HG03280 (cell line): ENCODE data around the gene MAGEB2.
A peak's percentile ranks its signal among the peaks of the same experiment; 100 is the strongest.
"Not testable (repeated sequence)": the region's sequence is repeated elsewhere in the genome, so short reads cannot be mapped to it uniquely, and the experiment has no call there.

Experiments
- ATAC-seq: cut with Tn5 transposase; IDR thresholded peaks from one replicate; pipeline ENCODE4 v1.9.1; 2021; ENCODE audit warnings: mild to moderate bottlenecking, moderate library complexity; ENCODE audit not compliant: unreplicated experiment

The MAGEB2 gene

DNA sequence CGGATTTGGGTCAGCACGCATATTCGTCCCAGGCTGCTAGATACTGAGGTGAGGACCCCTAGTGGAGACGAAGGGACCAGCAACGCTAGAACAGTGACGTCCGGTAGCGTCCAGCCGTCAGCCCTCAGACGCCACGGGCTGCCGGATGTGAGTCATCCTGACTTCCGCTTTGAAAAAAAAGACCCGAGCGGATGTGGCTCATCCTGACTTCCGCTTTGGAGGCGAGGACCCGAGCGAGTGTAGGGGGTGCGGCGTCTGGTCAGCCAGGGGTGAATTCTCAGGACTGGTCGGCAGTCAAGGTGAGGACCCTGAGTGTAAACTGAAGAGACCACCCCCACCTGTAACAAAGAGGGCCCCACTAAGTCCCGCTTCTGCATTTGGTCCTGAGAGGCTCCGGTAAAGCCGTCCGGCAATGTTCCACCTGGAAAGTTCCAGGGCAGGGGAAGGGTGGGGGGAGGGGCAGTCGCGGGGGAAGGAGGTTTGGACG is at the start of gene MAGEB2:
TSS of gene MAGEB2 (plus strand) at position 207 of the 487 bp plus-strand sequence. CDS start 3,018 bp downstream, outside the sequence.
- ATAC-seq, result no peak

- ATAC-seq, result no peak
Observed at GRCh38 chrX:30170900-30171299, 44.5 kb upstream of the MAGEB2 start.

DNA sequence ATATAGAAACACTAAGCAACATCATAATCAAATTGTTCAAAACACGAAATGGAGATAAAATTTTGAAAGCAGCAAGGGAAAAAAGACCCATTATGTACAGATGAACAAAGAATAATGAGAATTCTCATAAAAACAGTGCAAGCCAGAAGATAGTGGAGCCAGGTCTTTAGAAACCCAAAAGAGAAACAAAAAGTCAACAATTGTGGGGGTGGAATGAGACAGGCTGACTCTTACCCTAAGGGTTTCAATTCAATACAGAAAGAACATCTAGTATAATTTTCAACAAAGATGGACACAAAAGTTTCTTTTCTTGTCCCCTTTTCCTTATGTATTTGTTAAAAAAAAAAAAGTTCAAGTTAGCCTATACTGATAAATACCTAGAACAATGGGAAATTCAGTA is 34.0 kb upstream of the MAGEB2 start:
- ATAC-seq, result peak; percentile 70

DNA sequence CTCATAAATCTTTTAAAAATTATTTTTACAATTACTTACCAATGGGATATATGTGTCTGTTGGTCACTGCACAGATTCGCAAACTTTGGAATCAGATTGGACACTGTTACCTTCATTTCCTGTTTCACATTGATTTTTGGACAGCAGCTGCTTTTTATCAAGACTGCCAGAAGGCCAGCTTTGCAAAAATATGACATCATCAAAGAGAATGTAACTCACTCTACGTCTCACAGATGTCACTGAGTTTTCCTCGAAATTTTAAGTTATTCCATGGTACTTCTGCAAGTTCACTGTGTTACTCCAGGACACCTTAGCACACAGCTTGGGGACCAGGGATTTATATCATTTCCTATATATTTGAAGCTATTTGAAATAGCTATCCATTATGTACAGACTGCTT is 31.8 kb upstream of the MAGEB2 start:
- no peak for ATAC-seq

DNA sequence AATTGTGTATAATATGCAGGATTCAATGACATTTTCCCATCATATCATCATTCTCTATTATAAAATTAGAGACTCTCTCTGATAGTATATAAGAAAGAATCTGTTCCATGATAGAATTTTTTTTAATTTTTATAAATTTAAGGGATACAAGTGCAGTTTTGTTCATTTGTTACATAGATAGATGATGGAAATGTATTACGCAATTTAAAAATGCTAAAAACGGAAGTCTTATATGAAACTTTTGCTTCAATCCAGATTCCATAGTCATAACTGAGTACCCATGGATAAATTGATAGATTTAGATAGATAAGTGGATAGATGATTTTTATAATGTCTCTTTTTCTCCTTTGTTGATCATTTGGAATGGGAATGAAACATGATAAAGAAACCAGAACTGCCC is 24.9 kb upstream of the MAGEB2 start:
- no peak for ATAC-seq

DNA sequence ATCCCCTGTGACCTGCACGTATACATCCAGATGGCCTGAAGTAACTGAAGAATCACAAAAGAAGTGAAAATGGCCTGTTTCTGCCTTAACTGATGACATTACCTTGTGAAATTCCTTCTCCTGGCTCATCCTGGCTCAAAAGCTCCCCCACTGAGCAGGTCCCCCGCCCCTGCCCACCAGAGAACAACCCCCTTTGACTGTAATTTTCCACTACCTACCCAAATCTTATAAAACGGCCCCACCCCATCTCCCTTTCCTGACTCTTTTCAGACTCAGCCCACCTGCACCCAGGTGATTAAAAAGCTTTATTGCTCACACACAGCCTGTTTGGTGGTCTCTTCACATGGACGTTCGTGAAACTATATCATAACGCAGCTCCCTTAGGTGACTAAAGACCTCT is 21.5 kb upstream of the MAGEB2 start:
- not testable (repeated sequence) for ATAC-seq

DNA sequence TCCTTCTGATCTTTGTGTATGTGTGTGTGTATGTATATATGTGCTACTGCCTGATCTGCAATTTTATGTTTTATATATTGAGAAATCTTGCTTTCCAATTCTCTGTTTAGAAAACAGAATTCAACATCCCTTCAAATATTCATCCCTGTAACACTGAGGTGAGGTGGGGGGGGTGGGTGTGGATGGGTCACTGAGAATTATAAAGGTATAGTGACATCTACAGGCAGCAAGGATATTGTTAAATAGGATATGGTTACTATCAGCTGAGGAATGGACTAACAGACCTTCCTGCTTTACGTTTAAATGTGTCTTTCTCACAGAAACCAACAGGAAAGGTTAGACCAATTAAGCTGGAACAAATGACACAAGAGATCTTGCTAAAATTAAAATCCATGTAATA is 19.0 kb upstream of the MAGEB2 start:
- no peak for ATAC-seq

- ATAC-seq, result no peak
Observed at GRCh38 chrX:30212172-30212571, 3.2 kb upstream of the MAGEB2 start.

GRCh38 chrX:30217465-30217864 is 2.1 kb downstream of the MAGEB2 start:
- no peak for ATAC-seq

DNA sequence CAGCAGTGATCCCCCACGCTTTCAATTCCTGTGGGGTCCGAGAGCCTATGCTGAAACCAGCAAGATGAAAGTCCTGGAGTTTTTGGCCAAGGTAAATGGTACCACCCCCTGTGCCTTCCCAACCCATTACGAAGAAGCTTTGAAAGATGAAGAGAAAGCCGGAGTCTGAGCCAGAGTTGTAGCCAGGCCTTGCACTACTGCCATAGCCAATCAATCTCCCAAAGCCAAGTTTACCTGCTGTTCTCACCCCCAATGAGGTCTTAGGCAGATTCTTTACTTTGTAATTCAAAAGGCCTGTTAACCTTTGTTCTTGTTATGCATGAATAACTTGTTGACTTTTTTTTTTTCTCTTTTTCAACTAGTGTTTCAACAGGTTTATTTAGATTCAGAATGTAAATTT is 4.0 kb downstream of the MAGEB2 start:
- ATAC-seq, result no peak

DNA sequence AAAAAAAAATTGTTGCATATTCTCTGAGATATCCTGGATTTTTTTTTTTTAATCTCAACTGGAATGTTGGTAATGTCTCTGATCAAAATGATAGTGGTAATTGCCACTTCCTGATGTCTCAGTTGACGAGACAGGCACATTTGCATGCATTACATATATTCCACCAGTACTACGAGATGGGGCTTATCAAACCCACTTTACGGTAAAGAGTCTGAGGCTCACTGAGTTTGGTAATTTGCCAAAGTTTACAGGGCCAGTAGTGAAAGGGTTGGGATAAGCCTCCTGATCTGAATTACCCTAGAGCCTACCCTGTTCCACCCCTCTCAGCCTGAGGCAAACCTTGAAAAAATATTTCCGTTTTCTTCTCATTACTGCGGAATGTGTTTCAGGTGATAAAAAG is 5.3 kb downstream of the MAGEB2 start:
- ATAC-seq, result no peak

DNA sequence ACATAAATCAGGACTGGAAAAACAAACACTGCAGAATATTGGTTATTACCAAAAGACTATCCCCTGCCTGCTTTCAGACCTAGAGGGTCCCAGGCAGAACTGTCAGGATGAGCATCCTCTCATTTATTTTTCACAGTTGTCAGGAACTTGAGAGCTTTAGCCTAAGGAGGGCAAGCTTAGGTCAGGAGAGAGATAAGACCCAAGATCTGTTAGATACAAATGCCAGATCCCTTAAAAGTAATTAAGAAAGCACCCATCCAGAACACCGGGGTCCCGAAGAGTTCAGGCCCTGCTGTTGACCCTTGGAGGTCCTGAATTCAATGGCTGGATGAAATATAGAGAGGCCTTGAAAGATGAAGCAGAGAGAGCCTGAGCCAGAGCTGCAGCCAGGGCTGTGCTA is 9.2 kb downstream of the MAGEB2 start:
- ATAC-seq, result no peak

DNA sequence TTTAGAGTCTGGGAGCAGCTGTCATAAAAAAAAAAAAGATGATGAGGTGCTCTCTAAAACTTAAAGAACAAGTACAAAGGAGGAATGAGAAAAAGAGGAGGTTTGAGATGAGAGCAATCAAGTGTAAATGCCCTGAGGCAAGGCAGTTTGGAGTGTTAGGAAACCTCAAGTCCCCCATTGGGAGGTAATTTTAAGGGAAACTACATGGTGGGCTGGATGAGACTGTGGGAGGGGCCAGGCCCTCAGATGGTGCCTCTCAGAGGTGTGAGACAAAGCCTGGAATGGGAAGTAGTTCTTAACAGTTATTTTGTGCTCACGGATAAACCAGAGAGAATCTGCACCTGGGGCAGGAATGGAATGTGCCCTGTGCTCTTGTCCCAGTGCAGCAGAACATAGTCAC is 13.2 kb downstream of the MAGEB2 start:
- no peak for ATAC-seq

- ATAC-seq, result no peak
Observed at GRCh38 chrX:30230395-30230794, 15.0 kb downstream of the MAGEB2 start, which contains the start of gene MAGEB3. Gene MAGEB3, plus strand, starts transcription at chrX:30230657. Its CDS starts 5,268 bp downstream, at chrX:30235925.

GRCh38 chrX:30241724-30242415 is 26.5 kb downstream of the MAGEB2 start, which contains the start of gene MAGEB4:
Gene MAGEB4, plus strand, starts transcription at chrX:30242000. Its CDS starts 136 bp downstream, at chrX:30242136.
- ATAC-seq, result no peak

- no peak for ATAC-seq
Observed at GRCh38 chrX:30246769-30247489, 31.6 kb downstream of the MAGEB2 start, which contains the start of gene MAGEB1. Gene MAGEB1, plus strand, starts transcription at chrX:30247146. Its CDS starts 3,348 bp downstream, at chrX:30250494.

DNA sequence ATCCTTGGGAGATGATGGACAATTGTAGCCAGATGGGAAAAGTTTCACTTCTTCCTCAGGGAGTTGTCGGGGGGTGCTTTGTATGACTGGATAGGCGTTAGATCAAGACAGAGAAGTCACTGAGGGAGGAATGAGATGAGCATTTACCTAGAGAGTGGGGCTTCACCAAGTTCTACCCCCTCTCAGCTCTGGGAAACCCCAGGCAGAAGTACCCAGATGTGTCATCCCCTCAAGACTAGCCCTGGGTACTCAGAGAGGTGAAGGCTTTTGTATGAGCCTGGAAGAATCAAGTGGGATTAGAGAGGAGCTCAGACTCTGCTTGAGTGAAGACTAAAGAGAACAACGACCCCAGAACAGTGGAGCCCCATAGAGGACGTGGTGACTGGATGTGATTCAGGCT is 33.5 kb downstream of the MAGEB2 start:
- ATAC-seq, result no peak

DNA sequence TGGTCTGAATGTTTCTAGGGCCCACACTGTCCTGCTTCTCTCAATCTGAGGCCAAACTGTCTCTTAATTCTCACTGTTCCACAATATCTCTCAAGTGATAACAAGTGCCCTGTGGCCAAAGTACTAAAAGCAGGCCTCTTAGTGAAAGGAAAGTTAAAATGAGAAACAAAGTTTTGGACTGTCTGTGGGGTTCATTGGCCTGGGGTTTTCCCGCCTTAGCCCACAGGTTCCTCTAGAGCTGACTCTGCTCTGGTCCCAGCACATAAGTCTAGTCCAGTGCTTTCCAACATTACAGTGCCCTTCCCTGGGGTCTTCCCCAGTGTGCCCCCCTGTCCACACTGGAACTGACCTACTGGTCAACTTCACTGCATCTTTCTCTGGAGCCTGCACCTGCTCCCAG is 37.9 kb downstream of the MAGEB2 start:
- peak; percentile 69 for ATAC-seq

DNA sequence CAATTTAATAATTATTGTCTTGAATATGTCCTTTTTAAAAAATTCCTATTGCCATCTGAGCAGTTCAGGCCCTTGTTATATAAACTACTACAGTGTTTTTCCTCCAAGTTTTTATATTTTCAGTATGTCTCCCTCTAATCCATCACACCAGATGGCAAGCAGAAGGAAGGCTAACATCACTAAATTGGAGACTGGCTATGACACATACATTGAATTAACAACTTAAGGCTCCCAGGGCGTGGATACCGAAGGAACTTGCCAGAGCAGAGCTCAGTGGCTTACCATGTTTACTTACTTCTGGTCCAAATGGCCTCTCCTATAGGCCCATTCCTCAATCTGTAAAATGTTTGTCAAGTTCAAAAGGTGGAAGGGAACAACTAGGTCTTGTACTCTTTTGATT is 44.6 kb downstream of the MAGEB2 start:
- no peak for ATAC-seq

- no peak for ATAC-seq
Observed at GRCh38 chrX:30261012-30261411, 45.6 kb downstream of the MAGEB2 start.

GRCh38 chrX:30262763-30263162 is 47.4 kb downstream of the MAGEB2 start:
- ATAC-seq, result no peak
